DOHH2 (cell line): Measurements from ENCODE around the gene KIAA0513.

Experiments
- H3F3A ChIP-seq: fragments of 200-600 bp; sonication (generic), shearing (Covaris generic); 2 replicates; pipeline ENCODE4 v1.6.0; 2016; ENCODE audit warnings: antibody characterized with exemption, mild to moderate bottlenecking; ENCODE audit not compliant: control insufficient read depth, insufficient read depth
- H3K27ac ChIP-seq: fragments of 200-600 bp; sonication (generic); 2 replicates; pipeline ENCODE4 v1.5.1; 2014; ENCODE audit warnings: low read depth, mild to moderate bottlenecking, low read length, moderate library complexity
- H3K27me3 ChIP-seq: fragments of 200-600 bp; sonication (generic); 2 replicates; pipeline ENCODE4 v1.6.1; 2014; ENCODE audit warnings: mild to moderate bottlenecking, low read length, mixed read lengths; ENCODE audit not compliant: control insufficient read depth
- H3K36me3 ChIP-seq: fragments of 200-600 bp; sonication (generic); 2 replicates; pipeline ENCODE4 v1.6.1; 2014; ENCODE audit warnings: mild to moderate bottlenecking, low read length, moderate library complexity, mixed read lengths; ENCODE audit not compliant: control insufficient read depth
- H3K4me1 ChIP-seq: fragments of 200-600 bp; sonication (generic); 2 replicates; pipeline ENCODE4 v1.6.1; 2014; ENCODE audit warnings: mild to moderate bottlenecking, low read length, mixed read lengths; ENCODE audit not compliant: control insufficient read depth
- H3K4me2 ChIP-seq: fragments of 200-600 bp; sonication (generic); 2 replicates; pipeline ENCODE4 v1.6.0; 2014; ENCODE audit warnings: mild to moderate bottlenecking, low read length, moderate library complexity
- H3K4me3 ChIP-seq: fragments of 200-600 bp; sonication (generic); 2 replicates; pipeline ENCODE4 v1.5.1; 2014; ENCODE audit warnings: mild to moderate bottlenecking, low read length, mixed read lengths
- H3K79me2 ChIP-seq: fragments of 200-600 bp; sonication (generic); 2 replicates; pipeline ENCODE4 v1.6.1; 2014; ENCODE audit warnings: mild to moderate bottlenecking, low read length, mixed read lengths; ENCODE audit not compliant: control insufficient read depth
- H3K9me2 ChIP-seq: fragments of 200-600 bp; sonication (generic); replicated peaks from 2 replicates; pipeline ENCODE4 v1.6.1; 2014; ENCODE audit warnings: mild to moderate bottlenecking, low read length, mixed read lengths; ENCODE audit not compliant: control insufficient read depth
- H3K9me3 ChIP-seq: fragments of 200-600 bp; sonication (generic); 2 replicates; pipeline ENCODE4 v1.6.1; 2014; ENCODE audit warnings: antibody characterized with exemption, low read length, mixed read lengths; ENCODE audit not compliant: control insufficient read depth, insufficient read depth
- H4K20me1 ChIP-seq: fragments of 200-600 bp; sonication (generic); 2 replicates; pipeline ENCODE4 v1.6.0; 2014; ENCODE audit warnings: low read depth, mild to moderate bottlenecking, antibody characterized with exemption, low read length, moderate library complexity; ENCODE audit not compliant: control insufficient read depth, insufficient read depth
- CTCF ChIP-seq: fragments of 200-600 bp; sonication (generic); IDR thresholded peaks from one replicate; pipeline ENCODE4 v1.5.1; 2014; ENCODE audit warnings: antibody characterized with exemption, mild to moderate bottlenecking, low read depth, low read length; ENCODE audit not compliant: poor library complexity, severe bottlenecking
- EZH2phosphoT487 ChIP-seq: fragments of 200-600 bp; sonication (generic); IDR thresholded peaks from 2 replicates; pipeline ENCODE4 v1.6.1; 2017; ENCODE audit warnings: borderline replicate concordance, mild to moderate bottlenecking, antibody characterized with exemption, low read length, moderate library complexity, mixed read lengths

KIAA0513 gene

DNA sequence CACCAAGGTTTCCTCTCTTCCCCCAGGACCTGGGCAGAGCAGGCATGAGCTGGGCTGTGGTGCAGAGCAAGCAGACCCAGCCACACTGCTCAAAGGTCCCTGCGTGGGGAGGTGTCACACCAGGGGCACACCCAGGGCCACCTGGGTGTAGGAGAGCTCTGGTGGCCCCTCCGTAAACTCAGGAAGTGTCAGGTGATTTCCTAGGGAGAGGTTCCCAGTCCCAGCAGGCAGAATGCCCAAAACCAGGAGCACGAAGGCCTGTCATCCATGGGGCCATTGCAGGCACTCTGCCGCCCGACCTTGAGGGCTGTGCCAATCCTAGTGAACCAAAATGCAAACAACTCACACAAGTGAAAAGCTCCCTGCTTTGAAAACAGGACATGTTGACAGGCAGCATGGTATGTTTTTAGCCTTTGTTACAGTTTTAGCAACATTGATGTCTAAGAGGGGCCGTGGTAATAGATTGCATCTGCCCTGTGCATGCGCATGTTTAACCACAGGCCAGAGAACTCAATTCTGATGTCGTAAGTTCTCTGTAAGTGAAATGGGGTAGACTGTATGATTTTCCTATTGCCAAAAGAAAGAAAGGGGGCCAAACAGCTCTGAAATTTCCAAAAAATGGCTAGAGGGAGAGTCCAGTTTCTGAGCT lies 63.4 kb downstream of the KIAA0513 start:
- H3K36me3 ChIP-seq, result no peaks in the 10 kb centered on the region
- H3F3A ChIP-seq, result no peaks in the 10 kb centered on the region
- no peaks in the 10 kb centered on the region for H3K27me3 ChIP-seq
- no peak overlapping the region for H3K4me2 ChIP-seq
- no peak overlapping the region for H3K4me3 ChIP-seq
- TF ChIP-seq CTCF (no peak), EZH2phosphoT487 (no peak)
- no peaks in the 10 kb centered on the region for H3K9me3 ChIP-seq
- no peaks in the 10 kb centered on the region for H3K4me1 ChIP-seq
- H3K9me2 ChIP-seq, result no peaks in the 10 kb centered on the region
- no peaks in the 10 kb centered on the region for H4K20me1 ChIP-seq
- H3K27ac ChIP-seq, result no peak overlapping the region
- H3K79me2 ChIP-seq, result no peaks in the 10 kb centered on the region

DNA sequence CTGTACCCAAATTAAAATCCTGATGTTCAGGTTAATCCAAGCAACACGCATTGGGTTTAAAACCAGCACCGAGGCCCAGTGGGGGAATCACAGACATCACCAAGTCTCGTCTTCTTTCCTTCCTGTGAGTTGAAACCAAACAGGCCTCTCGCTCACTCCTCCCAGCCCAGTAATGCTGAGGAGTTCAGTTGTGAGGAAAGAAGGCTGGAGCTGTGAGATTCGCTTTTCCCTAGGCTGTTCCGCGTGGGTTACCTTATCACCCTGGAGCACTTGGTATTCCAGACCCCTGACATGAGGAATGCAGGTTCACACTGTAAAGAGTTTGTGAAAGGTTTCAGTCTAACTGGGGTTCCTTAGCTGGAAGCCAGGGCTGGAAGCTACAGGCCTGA lies 63.9 kb downstream of the KIAA0513 start:
- no peak for TF ChIP-seq EZH2phosphoT487
- Histone ChIP-seq H3K4me2 (no peak overlapping the region), H3K36me3 (no peaks in the 10 kb centered on the region), H3K9me2 (no peaks in the 10 kb centered on the region), H3F3A (no peaks in the 10 kb centered on the region), H3K27ac (no peak overlapping the region), H3K4me3 (no peak overlapping the region), H3K79me2 (no peaks in the 10 kb centered on the region), H4K20me1 (no peaks in the 10 kb centered on the region), H3K4me1 (no peaks in the 10 kb centered on the region), H3K27me3 (no peaks in the 10 kb centered on the region), H3K9me3 (no peaks in the 10 kb centered on the region)

DNA sequence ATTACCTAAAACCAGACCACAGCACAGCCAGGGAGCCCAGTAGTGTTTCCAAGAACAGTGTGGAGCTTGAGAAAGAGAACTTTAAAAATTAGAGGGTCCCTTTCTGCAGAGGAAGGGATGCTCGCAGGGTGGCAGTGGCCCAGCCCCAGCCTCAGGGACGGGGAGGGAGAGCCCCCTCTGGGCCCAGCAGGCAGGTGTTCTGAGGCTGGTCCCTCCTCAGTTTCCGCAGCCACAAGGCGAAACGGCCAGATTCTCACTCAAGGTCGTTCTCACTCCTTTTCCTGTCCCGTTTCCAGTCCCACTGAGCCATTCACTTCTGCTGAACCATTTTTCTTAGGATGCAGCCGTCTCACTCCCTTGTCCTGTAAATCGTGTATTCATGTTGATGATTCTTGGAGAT lies 64.7 kb downstream of the KIAA0513 start:
- Histone ChIP-seq H3K79me2 (no peaks in the 10 kb centered on the region), H3K27ac (no peak overlapping the region), H3K4me1 (no peaks in the 10 kb centered on the region), H3K9me2 (no peaks in the 10 kb centered on the region), H3F3A (no peaks in the 10 kb centered on the region), H3K9me3 (no peaks in the 10 kb centered on the region), H3K4me2 (no peak overlapping the region), H3K4me3 (no peak overlapping the region), H3K27me3 (no peaks in the 10 kb centered on the region), H4K20me1 (no peaks in the 10 kb centered on the region), H3K36me3 (no peaks in the 10 kb centered on the region)
- no peak for TF ChIP-seq EZH2phosphoT487
- TF ChIP-seq CTCF, result no peak

GRCh38 chr16:85092851-85093250 lies 65.3 kb downstream of the KIAA0513 start:
- H3K4me1 ChIP-seq, result no peaks in the 10 kb centered on the region
- H3K27me3 ChIP-seq, result no peaks in the 10 kb centered on the region
- no peaks in the 10 kb centered on the region for H4K20me1 ChIP-seq
- no peaks in the 10 kb centered on the region for H3K9me2 ChIP-seq
- no peaks in the 10 kb centered on the region for H3K36me3 ChIP-seq
- no peaks in the 10 kb centered on the region for H3K9me3 ChIP-seq
- no peaks in the 10 kb centered on the region for H3K79me2 ChIP-seq
- TF ChIP-seq EZH2phosphoT487, result no peak
- no peak for TF ChIP-seq CTCF
- no peak overlapping the region for H3K27ac ChIP-seq
- no peak overlapping the region for H3K4me2 ChIP-seq
- no peak overlapping the region for H3K4me3 ChIP-seq
- H3F3A ChIP-seq, result no peaks in the 10 kb centered on the region
